ENCODE results near the gene PAQR5.

PAQR5 gene

GRCh38 chr15:69451951-69452691 is 153.4 kb downstream of the PAQR5 start:
- DNase-seq (ENCODE audit: low read depth, low spot score), result no peak
- H3K27ac ChIP-seq, result peak overlapping the region; percentile 87

- peak; percentile 77 for DNase-seq (ENCODE audit: low read depth, low spot score)
- H3K27ac ChIP-seq, result peak within 1 kb of the TSS; percentile 87
Measured at GRCh38 chr15:69452692-69453521, 154.2 kb downstream of the PAQR5 start, which contains the start of gene RPLP1. RPLP1 (plus strand) TSS chr15:69452818; CDS start chr15:69452949, 131 bp downstream.

- peak overlapping the region; percentile 87 for H3K27ac ChIP-seq
- DNase-seq (ENCODE audit: low read depth, low spot score), result no peak
Measured at GRCh38 chr15:69454953-69455352, 156.2 kb downstream of the PAQR5 start.

DNA sequence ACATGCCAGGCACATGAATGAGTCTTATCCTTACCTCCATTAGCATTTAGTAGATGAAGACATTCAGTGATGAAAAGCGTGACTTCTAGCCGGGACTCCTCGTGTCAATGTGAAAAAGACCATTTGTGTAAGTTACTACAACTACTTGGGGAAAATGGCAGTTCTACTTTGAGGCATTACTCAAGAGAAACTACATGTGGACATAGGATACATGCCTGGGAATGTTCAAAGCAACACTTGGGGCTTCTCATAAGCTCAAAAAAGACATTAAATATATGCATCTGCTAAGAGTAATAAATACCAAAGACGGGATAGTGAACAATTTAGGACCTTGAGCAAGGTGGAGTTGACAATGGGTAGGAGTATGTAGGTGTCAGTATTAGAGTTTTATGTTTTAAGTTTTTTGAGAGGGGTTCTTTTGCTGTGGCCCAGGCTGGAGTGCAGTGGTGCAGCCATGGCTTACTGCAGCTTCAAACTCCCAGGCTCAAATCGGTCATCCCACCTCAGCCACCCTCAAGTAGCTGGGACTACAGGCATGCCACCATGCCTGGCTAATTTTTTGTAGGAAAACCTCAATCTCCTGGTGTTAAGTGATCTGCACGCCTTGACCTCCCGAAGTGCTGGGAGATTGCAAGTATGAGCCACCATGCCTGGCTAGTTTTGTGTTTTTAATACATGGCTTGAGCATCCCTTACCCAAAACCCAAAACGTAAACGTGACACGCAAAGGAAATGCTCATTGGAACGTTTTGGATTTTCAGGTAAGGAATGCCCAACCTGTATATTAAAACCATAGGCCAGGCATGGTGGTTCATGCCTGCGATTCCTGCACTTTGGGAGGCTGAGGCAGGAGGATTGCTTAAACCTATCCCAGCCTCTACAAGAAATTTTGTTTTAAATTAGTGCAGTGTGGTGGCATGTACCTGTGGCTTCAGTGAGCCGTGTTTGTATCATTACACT is 157.8 kb downstream of the PAQR5 start:
- H3K27ac ChIP-seq, result no peak overlapping the region
- DNase-seq (ENCODE audit: low read depth, low spot score), result no peak
